Tibial nerve (tissue), 4 donors: ENCODE data around the gene ENPP4. TPM values are rescaled to one million over a fixed set of nuclear protein-coding genes. Genes with fewer than 3 reads are reported as not detected.

Source experiments
- DNase-seq, 2 donors: peaks; one replicate each; pipeline ENCODE4 v3.0.0-alpha.2; 2019; ENCODE audit warnings: low spot score in 2 of 2
- H3K27ac ChIP-seq, 4 donors: fragments of 200-600 bp; sonication (generic) in 3 of 4; one replicate each; pipeline ENCODE4 v1.5.1; 2017 to 2019; ENCODE audit warnings: mild to moderate bottlenecking in 1 of 4
- H3K27me3 ChIP-seq, 2 donors: fragments of 200-600 bp; sonication (generic) in 1 of 2; one replicate each; pipeline versions ENCODE4 v1.5.1 to v1.6.0; 2017 to 2019
- H3K36me3 ChIP-seq, 3 donors: fragments of 200-600 bp; sonication (generic); one replicate each; pipeline ENCODE4 v1.5.1; 2018 to 2019
- H3K4me1 ChIP-seq, 4 donors: fragments of 200-600 bp; sonication (generic) in 3 of 4; one replicate each; pipeline ENCODE4 v1.5.1; 2017 to 2019
- H3K4me3 ChIP-seq, 4 donors: fragments of 200-600 bp; sonication (generic) in 3 of 4; one replicate each; pipeline ENCODE4 v1.5.1; 2017 to 2019; ENCODE audit warnings: mild to moderate bottlenecking in 1 of 4, moderate library complexity in 1 of 4
- H3K9me3 ChIP-seq, 4 donors: fragments of 200-600 bp; sonication (generic) in 3 of 4; one replicate each; pipeline ENCODE4 v1.5.1; 2017 to 2019
- CTCF ChIP-seq, 5 experiments: fragments of 200-600 bp in 3 of 5; fragments of 450-650 bp in 2 of 5; sonication (generic) in 3 of 5; IDR thresholded peaks; one replicate each; pipeline ENCODE4 v1.5.1; 2016 to 2019; ENCODE audit warnings: antibody characterized with exemption in 5 of 5, mild to moderate bottlenecking in 3 of 5, moderate library complexity in 2 of 5
- EP300 ChIP-seq, 2 donors: sonication (generic); formaldehyde crosslinking; IDR thresholded peaks; one replicate each; pipeline ENCODE4 v1.6.1; 2017; ENCODE audit warnings: antibody characterized with exemption in 2 of 2, mild to moderate bottlenecking in 1 of 2
- POLR2A ChIP-seq, 2 donors: fragments of 450-650 bp; IDR thresholded peaks; one replicate each; pipeline ENCODE4 v1.6.1; 2017; ENCODE audit warnings: antibody characterized with exemption in 2 of 2, mild to moderate bottlenecking in 2 of 2, moderate library complexity in 2 of 2
- WGBS, 2 donors: methylation state at CpG; one replicate each; pipeline ENCODE4 v1.1.5; 2018; 5-methylcytosine and 5-hydroxymethylcytosine counted together
- total RNA-seq, 4 donors: library from RNA; depleted of rRNA; stranded (reverse); fragments of >200 nt; gene quantifications; one replicate each; pipeline ENCODE4 v1.1.0, GENCODE V29; 2016

ENPP4 gene
- total RNA-seq, 4 donors from 2014 or later, result 13.8 to 22.0 (median 18.9) TPM

- H3K27ac ChIP-seq, result no peak overlapping the region
- no peak for TF ChIP-seq CTCF (IDR thresholded peaks at IDR 0.05)
- no peak for TF ChIP-seq POLR2A (IDR thresholded peaks at IDR 0.05)
- no peak for TF ChIP-seq EP300 (IDR thresholded peaks at IDR 0.05)
- no peak for DNase-seq
- no peaks in the 10 kb centered on the region for H3K9me3 ChIP-seq
- no peaks in the 10 kb centered on the region for H3K36me3 ChIP-seq
- H3K4me3 ChIP-seq, result no peak overlapping the region
- H3K27me3 ChIP-seq, result no peaks in the 10 kb centered on the region
- no peaks in the 10 kb centered on the region for H3K4me1 ChIP-seq
Observed at GRCh38 chr6:46159229-46159628, 29.4 kb downstream of the ENPP4 start.

DNA sequence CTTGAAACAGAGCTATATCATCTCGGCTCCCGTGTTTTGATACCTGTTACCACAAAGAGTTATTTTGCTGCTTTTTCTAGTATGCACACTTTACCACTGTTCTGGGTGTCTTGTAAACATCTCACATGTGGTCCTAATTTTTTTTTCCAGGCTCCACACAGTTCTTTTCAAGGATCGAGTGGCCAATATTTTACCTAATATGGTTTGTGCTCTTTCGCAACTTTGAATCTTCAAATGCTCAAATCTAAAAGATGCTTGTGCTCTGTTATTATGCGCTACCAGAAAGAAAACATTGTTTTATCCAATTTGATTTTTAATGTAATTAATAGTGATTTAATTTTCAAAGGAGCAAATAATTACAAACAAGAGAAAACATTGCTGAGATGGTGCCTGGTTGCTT is 30.3 kb downstream of the ENPP4 start:
- no peaks in the 10 kb centered on the region for H3K36me3 ChIP-seq
- H3K27ac ChIP-seq, result no peak overlapping the region
- H3K9me3 ChIP-seq, result no peaks in the 10 kb centered on the region
- no peak for TF ChIP-seq EP300 (IDR thresholded peaks at IDR 0.05)
- TF ChIP-seq POLR2A (IDR thresholded peaks at IDR 0.05), result no peak
- no peak for TF ChIP-seq CTCF (IDR thresholded peaks at IDR 0.05)
- H3K4me3 ChIP-seq, result no peak overlapping the region
- H3K4me1 ChIP-seq, result no peaks in the 10 kb centered on the region
- 81 to 86% methylated on average over 5 of the region's 5 CpGs for WGBS, 2 donors
- H3K27me3 ChIP-seq, result no peaks in the 10 kb centered on the region
- DNase-seq, result no peak

GRCh38 chr6:46170357-46171289 is 40.8 kb downstream of the ENPP4 start, which contains the start of gene ENPP5:
TSS of gene ENPP5 (minus strand) at chr6:46170980. CDS start at chr6:46168262, 2,718 bp downstream.
- WGBS, 2 donors, result 1 to 2% methylated on average over 34 to 44 of the region's 49 CpGs
- peaks cover 0 to 5% of the 10 kb centered on the region in 2 donors for H3K27me3 ChIP-seq
- H3K9me3 ChIP-seq, result no peaks in the 10 kb centered on the region
- TF ChIP-seq CTCF (IDR thresholded peaks at IDR 0.05) (no peak), EP300 (IDR thresholded peaks at IDR 0.05) (peak in 1 of 2 donors; percentile 17), POLR2A (IDR thresholded peaks at IDR 0.05) (peak in 1 of 2 donors; percentile 29)
- peak; percentile 25 to 37 for DNase-seq
- peak within 1 kb of the TSS; percentile 39 to 78 (median 60) for H3K4me3 ChIP-seq
- peak within 1 kb of the TSS in 2 of 4 donors; percentile 62 to 69 for H3K27ac ChIP-seq
- peaks cover 0 to 18% (median 0%) of the 10 kb centered on the region in 4 donors for H3K4me1 ChIP-seq
- no peaks in the 10 kb centered on the region for H3K36me3 ChIP-seq

GRCh38 chr6:46172176-46172575 is 42.4 kb downstream of the ENPP4 start:
- Histone ChIP-seq H3K4me3 (no peak overlapping the region), H3K27me3 (peaks cover 0 to 5% of the 10 kb centered on the region in 2 donors), H3K36me3 (no peaks in the 10 kb centered on the region), H3K4me1 (peaks cover 0 to 18% (median 0%) of the 10 kb centered on the region in 4 donors), H3K9me3 (no peaks in the 10 kb centered on the region), H3K27ac (no peak overlapping the region)
- DNase-seq, result no peak
- 76 to 80% methylated on average over 4 of the region's 4 CpGs for WGBS, 2 donors
- no peak for TF ChIP-seq CTCF (IDR thresholded peaks at IDR 0.05)
- TF ChIP-seq POLR2A (IDR thresholded peaks at IDR 0.05), result no peak
- no peak for TF ChIP-seq EP300 (IDR thresholded peaks at IDR 0.05)

GRCh38 chr6:46174904-46175303 is 45.1 kb downstream of the ENPP4 start:
- Histone ChIP-seq H3K4me1 (peaks cover 0 to 17% (median 0%) of the 10 kb centered on the region in 4 donors), H3K27me3 (peaks cover 0 to 5% of the 10 kb centered on the region in 2 donors), H3K36me3 (no peaks in the 10 kb centered on the region), H3K4me3 (no peak overlapping the region), H3K9me3 (no peaks in the 10 kb centered on the region), H3K27ac (no peak overlapping the region)
- TF ChIP-seq POLR2A (IDR thresholded peaks at IDR 0.05), result no peak
- no peak for TF ChIP-seq CTCF (IDR thresholded peaks at IDR 0.05)
- TF ChIP-seq EP300 (IDR thresholded peaks at IDR 0.05), result no peak
- no peak for DNase-seq
- WGBS, 2 donors, result 69 to 73% methylated on average over 3 of the region's 3 CpGs
